HG02642 (cell line): ENCODE results near the gene RHEB.

Experiments used
- ATAC-seq: cut with Tn5 transposase; IDR thresholded peaks from one replicate; pipeline ENCODE4 v1.9.1; 2021; ENCODE audit warnings: mild to moderate bottlenecking; ENCODE audit not compliant: unreplicated experiment, poor library complexity

The RHEB gene

DNA sequence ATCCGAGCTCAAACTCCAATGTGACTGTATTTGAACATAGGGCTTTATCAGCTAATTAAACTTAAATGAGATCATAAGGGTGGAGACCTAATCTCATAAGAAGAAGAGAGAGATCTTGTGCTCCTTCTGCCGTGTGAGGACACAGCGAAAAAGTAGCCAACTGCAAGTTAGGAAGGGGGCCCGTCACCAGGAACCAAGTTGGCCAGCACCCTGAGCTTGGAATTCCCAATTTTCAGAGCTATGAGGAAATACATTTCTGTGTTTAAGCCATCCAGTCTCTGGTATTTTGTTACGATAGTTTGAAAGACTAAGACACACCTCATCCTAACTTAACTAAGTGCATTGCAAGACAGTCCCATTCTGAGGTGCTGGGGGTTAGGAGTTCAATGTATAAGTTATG, 95.8 kb downstream of the RHEB start:
- no peak for ATAC-seq

DNA sequence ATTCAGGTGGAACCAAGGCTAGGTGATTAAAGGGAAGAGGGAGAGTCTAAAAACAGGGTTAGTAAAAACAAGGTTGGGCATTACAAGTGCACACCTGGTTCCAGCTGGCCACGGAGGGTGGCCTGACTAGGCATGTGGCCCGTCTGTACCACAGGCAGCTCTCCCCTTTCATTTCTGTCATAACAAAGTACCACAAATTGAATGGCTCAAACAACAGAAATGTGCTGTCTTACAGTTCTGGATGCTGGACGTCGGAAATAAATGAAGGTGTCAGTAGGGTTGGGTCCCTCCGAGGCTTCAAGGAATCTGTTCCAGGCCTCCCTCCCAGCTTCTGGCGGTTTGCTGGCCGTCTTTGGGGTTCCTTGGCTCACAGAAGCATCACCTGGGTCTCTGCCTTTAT, 96.5 kb downstream of the RHEB start:
- no peak for ATAC-seq

DNA sequence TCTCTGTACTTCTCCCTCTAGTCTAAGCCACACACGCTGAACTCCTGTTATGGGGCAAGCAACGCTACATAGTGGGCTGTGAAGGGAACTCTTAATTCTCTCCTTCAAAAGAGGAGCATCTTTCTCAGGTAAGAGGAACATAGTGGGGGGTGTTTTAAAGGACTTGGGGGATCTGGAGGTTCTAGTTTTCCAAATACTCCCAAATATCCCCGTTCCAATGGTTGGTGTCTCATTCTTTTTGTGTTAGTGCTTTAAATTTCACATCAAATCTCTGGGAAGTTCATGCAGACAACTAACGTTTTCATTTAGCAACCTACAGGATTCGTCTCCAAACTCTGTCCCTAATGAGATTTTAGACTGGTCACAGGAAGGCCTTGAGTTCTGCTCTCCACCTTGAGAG, 97.5 kb downstream of the RHEB start:
- ATAC-seq = no peak

DNA sequence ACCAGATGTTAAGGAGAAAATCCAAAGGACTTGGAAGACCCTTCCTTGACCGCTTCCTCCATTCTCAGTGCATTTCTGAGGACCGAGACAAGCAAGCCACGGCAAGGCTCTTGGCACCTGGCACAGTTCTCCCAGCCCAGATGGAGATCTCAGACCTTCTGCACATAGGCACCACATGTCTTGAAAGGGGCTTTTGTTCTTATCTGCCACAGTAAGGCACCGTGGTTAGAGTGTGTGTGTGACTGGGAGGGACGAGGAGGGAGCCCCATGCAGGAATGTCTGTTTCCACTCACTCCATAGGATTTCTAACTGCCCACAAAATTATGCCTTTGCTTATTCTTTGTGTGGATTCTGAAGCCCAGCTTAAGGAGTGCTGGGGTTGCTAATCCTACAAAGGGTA, 99.6 kb downstream of the RHEB start:
- no peak for ATAC-seq

DNA sequence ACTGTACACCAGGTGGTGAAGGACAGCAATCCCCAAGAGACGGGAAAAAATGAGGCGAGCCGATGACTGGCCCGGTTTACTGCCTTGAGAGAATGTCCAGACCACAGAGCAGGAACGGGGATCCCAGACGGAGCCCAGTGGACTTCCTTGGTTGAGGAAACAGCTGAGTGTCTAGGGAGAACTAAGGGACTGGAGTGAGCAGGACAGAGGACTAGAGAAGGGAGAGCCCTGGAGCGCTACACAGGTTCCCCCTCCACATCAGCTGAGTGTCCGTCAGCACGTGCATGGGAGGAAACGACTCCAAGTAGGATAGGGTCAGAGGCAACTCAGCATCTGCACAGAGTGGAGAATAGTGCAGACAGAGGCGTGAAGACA, 102.8 kb downstream of the RHEB start:
- no peak for ATAC-seq

DNA sequence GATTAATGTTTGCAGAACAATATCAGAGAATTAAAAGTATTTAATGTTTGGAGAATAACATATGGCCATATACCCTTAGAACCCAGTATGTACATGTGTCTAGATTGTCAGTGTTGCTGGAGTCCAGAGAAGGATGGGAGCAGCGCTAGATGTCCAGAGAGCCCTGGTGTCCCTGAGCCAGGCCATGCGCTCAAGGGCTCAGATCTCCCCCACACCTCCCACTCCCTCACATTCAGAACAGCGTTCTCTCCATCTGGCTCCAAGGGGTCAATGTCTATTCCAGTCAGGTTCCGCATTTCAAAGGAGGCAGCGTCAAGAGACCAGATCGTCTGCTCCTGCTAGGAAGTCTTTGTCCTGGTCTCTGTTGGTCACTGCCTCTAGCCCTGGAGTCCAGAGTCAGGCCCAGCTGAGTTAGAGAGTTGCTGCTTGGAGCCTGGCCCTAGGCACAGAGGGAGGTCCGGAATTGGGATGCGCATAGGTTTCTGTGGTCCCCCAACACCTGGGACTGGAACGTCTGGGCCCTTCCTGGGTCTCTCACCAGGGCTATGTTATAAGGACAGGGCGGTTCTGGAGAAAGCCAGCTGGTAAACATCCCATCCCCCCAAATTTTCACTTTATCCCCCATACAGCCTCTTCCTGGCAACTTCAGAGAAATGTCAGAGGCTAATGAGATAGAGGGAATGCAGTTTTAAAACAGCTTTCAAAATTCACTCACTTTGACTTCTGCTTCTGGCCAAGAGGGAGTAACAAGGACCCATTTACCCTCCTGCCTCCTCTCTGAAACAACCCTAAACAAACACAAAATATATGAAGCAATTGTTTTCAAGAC, 103.4 kb downstream of the RHEB start:
- ATAC-seq = no peak
